K562 (cell line): ENCODE data around the gene STK11. TPM values are rescaled to one million over a fixed set of nuclear protein-coding genes. Genes with fewer than 3 reads are reported as not detected.

Experiments used
- CBX5 ChIP-seq: IDR thresholded peaks from 2 replicates; pipeline ENCODE4 v1.6.1; 2014; ENCODE audit warnings: low read depth, borderline replicate concordance
- CSDE1 ChIP-seq, 2 experiments: fragments of 450-650 bp; IDR thresholded peaks; 2 replicates each; pipeline ENCODE4 v1.6.1; 2016; ENCODE audit warnings: mild to moderate bottlenecking in 1 of 2
- ESRRA ChIP-seq: fragments of 450-650 bp; IDR thresholded peaks from 2 replicates; pipeline ENCODE4 v1.6.1; 2014; ENCODE audit warnings: low read depth, mild to moderate bottlenecking, moderate library complexity, borderline replicate concordance
- FOXJ3 ChIP-seq: sonication (generic); formaldehyde crosslinking; IDR thresholded peaks from 2 replicates; pipeline ENCODE4 v1.4.0; 2020; ENCODE audit warnings: mild to moderate bottlenecking, missing genetic modification reagents
- MAX ChIP-seq: sonication (generic); formaldehyde crosslinking; IDR thresholded peaks from 2 replicates; pipeline ENCODE4 v1.9.0; 2022; ENCODE audit warnings: mild to moderate bottlenecking, missing genetic modification reagents
- MEF2A ChIP-seq: IDR thresholded peaks from 2 replicates; pipeline ENCODE4 v1.6.1; 2011; ENCODE audit warnings: low read depth, mild to moderate bottlenecking, low read length, moderate library complexity; ENCODE audit not compliant: control insufficient read depth
- NR2C1 ChIP-seq, 2 experiments: fragments of 450-650 bp; IDR thresholded peaks; 2 replicates each; pipeline ENCODE4 v1.6.1; 2017; ENCODE audit warnings: mild to moderate bottlenecking in 2 of 2, antibody characterized with exemption in 1 of 2, inconsistent platforms in 1 of 2, missing compliant biosample characterization in 1 of 2, missing genetic modification characterization in 1 of 2
- NR2C2 ChIP-seq, 2 experiments: fragments of 200-800 bp in 1 of 2; sonication (Bioruptor generic) in 1 of 2; sonication (generic) in 1 of 2; formaldehyde crosslinking in 1 of 2; IDR thresholded peaks; 2 replicates each; pipeline versions ENCODE4 v1.6.1 to v1.8.0; 2016 to 2022; ENCODE audit warnings: mild to moderate bottlenecking in 1 of 2, missing compliant biosample characterization in 1 of 2, missing genetic modification characterization in 1 of 2, missing genetic modification reagents in 1 of 2
- TAF1 ChIP-seq: IDR thresholded peaks from 2 replicates; pipeline ENCODE4 v1.6.1; 2011; ENCODE audit warnings: mild to moderate bottlenecking, low read length, moderate library complexity; ENCODE audit not compliant: insufficient read depth, control insufficient read depth, severe bottlenecking; ENCODE audit errors: extremely low read depth
- ZBTB7A ChIP-seq: IDR thresholded peaks from 2 replicates; pipeline ENCODE4 v1.6.1; 2011; ENCODE audit warnings: low read depth, mild to moderate bottlenecking, low read length, moderate library complexity, borderline replicate concordance; ENCODE audit not compliant: control insufficient read depth
- ZNF518B ChIP-seq: fragments of 250-450 bp; sonication (Bioruptor Pico); IDR thresholded peaks from 2 replicates; pipeline ENCODE4 v1.5.0; 2021; ENCODE audit warnings: mild to moderate bottlenecking, moderate library complexity
- ZNF583 ChIP-seq: fragments of 250-450 bp; sonication (Bioruptor Pico); IDR thresholded peaks from 2 replicates; pipeline ENCODE4 v1.4.0; 2020
- ZNF766 ChIP-seq: fragments of 200-800 bp; sonication (Bioruptor generic); conservative IDR thresholded peaks from 2 replicates; pipeline ENCODE4 v1.6.1; 2016; ENCODE audit warnings: missing genetic modification characterization, missing compliant biosample characterization
- polyA plus RNA-seq, 8 experiments: library from polyadenylated mRNA; depleted of rRNA in 4 of 8; stranded (reverse) in 5 of 8; unstranded in 3 of 8; fragments of >200 nt; fragmentation: Nextera tagmentation in 2 of 8; fragmentation: Illumina TruSeq in 1 of 8; extraction: Ambion mirVana in 2 of 8; extraction: Trizol in 1 of 8; gene quantifications; 2 replicates each; pipeline versions ENCODE4 v1.2.1 to v1.2.3, GENCODE V29; 2011 to 2014; ENCODE audit warnings: inconsistent platforms in 1 of 8, missing spikeins in 1 of 8
- total RNA-seq, 7 experiments: library from RNA; depleted of rRNA in 6 of 7; stranded (reverse); fragments of >200 nt in 6 of 7; fragmentation: Illumina TruSeq in 2 of 7; extraction: Trizol in 2 of 7; gene quantifications; 2 replicates each; pipeline versions ENCODE4 v1.2.1 to v1.2.3, GENCODE V29; 2011 to 2021; ENCODE audit warnings: low replicate concordance in 1 of 7
- TF ChIP-seq, protein P1 (sequence below): fragments of 150-350 bp; IDR thresholded peaks from 2 replicates; pipeline ENCODE4 v1.6.1; 2014; ENCODE audit warnings: low read depth, mild to moderate bottlenecking, low read length, borderline replicate concordance
- TF ChIP-seq, protein P2 (sequence below): sonication (generic); formaldehyde crosslinking; IDR thresholded peaks from 2 replicates; pipeline ENCODE4 v1.9.0; 2022; ENCODE audit warnings: mild to moderate bottlenecking, missing genetic modification reagents
- TF ChIP-seq, protein P3 (sequence below): fragments of 450-650 bp; IDR thresholded peaks from 2 replicates; pipeline ENCODE4 v1.6.1; 2014; ENCODE audit warnings: low read depth, mild to moderate bottlenecking, moderate library complexity, borderline replicate concordance

STK11 gene
- total and polyA plus RNA-seq, 9 of the 15 experiments (the other 6 are each of a cell fraction or from before 2014, with no cell fraction given) = 0.15 to 96.5 (median 31.7) TPM

- TF ChIP-seq NR2C1 (IDR thresholded peaks at IDR 0.05) (0 out of 2 replicates have a peak, but pooled peaks have one; percentile 19), NR2C1 (tag; IDR thresholded peaks at IDR 0.05) (peak; percentile 48), CBX5 (no peak), MEF2A (no peak), ZBTB7A (no peak), MAX (peak; percentile 9; the same call in 1 of the 2 replicates), FOXJ3 (CRISPR knock-in tag) (no peak), CSDE1 (IDR thresholded peaks at IDR 0.05) (no peak), ZNF766 (no peak), TAF1 (no peak), ZNF583 (CRISPR knock-in tag) (no peak), ZNF518B (no peak), ESRRA (peak; percentile 84), NR2C2 (CRISPR knock-in tag; IDR thresholded peaks at IDR 0.05) (no peak), NR2C2 (tag; IDR thresholded peaks at IDR 0.05) (peak; percentile 40)
- TF ChIP-seq, protein P1, sequence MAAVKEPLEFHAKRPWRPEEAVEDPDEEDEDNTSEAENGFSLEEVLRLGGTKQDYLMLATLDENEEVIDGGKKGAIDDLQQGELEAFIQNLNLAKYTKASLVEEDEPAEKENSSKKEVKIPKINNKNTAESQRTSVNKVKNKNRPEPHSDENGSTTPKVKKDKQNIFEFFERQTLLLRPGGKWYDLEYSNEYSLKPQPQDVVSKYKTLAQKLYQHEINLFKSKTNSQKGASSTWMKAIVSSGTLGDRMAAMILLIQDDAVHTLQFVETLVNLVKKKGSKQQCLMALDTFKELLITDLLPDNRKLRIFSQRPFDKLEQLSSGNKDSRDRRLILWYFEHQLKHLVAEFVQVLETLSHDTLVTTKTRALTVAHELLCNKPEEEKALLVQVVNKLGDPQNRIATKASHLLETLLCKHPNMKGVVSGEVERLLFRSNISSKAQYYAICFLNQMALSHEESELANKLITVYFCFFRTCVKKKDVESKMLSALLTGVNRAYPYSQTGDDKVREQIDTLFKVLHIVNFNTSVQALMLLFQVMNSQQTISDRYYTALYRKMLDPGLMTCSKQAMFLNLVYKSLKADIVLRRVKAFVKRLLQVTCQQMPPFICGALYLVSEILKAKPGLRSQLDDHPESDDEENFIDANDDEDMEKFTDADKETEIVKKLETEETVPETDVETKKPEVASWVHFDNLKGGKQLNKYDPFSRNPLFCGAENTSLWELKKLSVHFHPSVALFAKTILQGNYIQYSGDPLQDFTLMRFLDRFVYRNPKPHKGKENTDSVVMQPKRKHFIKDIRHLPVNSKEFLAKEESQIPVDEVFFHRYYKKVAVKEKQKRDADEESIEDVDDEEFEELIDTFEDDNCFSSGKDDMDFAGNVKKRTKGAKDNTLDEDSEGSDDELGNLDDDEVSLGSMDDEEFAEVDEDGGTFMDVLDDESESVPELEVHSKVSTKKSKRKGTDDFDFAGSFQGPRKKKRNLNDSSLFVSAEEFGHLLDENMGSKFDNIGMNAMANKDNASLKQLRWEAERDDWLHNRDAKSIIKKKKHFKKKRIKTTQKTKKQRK = no peak
- TF ChIP-seq, protein P2, sequence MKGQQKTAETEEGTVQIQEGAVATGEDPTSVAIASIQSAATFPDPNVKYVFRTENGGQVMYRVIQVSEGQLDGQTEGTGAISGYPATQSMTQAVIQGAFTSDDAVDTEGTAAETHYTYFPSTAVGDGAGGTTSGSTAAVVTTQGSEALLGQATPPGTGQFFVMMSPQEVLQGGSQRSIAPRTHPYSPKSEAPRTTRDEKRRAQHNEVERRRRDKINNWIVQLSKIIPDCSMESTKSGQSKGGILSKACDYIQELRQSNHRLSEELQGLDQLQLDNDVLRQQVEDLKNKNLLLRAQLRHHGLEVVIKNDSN (CRISPR knock-in tag) = 0 out of 2 replicates have a peak, but pooled peaks have one; percentile 19
- TF ChIP-seq, protein P3, sequence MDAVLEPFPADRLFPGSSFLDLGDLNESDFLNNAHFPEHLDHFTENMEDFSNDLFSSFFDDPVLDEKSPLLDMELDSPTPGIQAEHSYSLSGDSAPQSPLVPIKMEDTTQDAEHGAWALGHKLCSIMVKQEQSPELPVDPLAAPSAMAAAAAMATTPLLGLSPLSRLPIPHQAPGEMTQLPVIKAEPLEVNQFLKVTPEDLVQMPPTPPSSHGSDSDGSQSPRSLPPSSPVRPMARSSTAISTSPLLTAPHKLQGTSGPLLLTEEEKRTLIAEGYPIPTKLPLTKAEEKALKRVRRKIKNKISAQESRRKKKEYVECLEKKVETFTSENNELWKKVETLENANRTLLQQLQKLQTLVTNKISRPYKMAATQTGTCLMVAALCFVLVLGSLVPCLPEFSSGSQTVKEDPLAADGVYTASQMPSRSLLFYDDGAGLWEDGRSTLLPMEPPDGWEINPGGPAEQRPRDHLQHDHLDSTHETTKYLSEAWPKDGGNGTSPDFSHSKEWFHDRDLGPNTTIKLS = no peak
Measured at GRCh38 chr19:1254530-1255185, 49.1 kb downstream of the STK11 start (continued).
